HepG2 (cell line): Measurements from ENCODE around the gene PKNOX2. TPM values are rescaled to one million over a fixed set of nuclear protein-coding genes. Genes with fewer than 3 reads are reported as not detected.

Experiments used
- ATAC-seq: fragments of 200-7000 bp; cut with Tn5 transposase; 3 replicates; pipeline ENCODE4 v1.9.1; 2020; ENCODE audit warnings: mild to moderate bottlenecking, moderate library complexity
- BruUV-seq: library from RNA; stranded (reverse); fragments of 400-500 nt; replicated peaks from 2 replicates; lab custom pipeline; 2021; lab: Mats Ljungman, UMichigan
- CTCF ChIA-PET: fragments of 300-600 bp; formaldehyde crosslinking; extraction: SDS; loops from one replicate; lab custom pipeline; 2021; ENCODE audit warnings: low total read pairs, inconsistent platforms, low intra/inter-chr PET ratio; lab: Yijun Ruan, JAX
- POLR2A ChIA-PET: fragments of 350-600 bp; sonication (Branson Sonifier 250); formaldehyde crosslinking; loops from one replicate; lab custom pipeline; 2020; ENCODE audit warnings: antibody characterized with exemption, inconsistent platforms; lab: Yijun Ruan, JAX
- DNase-seq: peaks from one replicate; pipeline ENCODE4 v3.0.0-alpha.2; 2015; ENCODE audit warnings: low spot score
- FAIRE-seq: peaks from 3 replicates; lab custom pipeline; 2011; peaks lifted over from hg19 to GRCh38; lab: Jason Lieb, UNC
- H2AFZ ChIP-seq: one replicate; pipeline ENCODE4 v1.6.1; 2011; ENCODE audit warnings: low read length, inconsistent platforms
- H3K27ac ChIP-seq: fragments of 300-600 bp; 3 replicates; pipeline ENCODE4 v1.8.0; 2011; ENCODE audit warnings: mixed run types, mild to moderate bottlenecking, mixed read lengths, low read length, inconsistent platforms; ENCODE audit not compliant: insufficient read depth; ENCODE audit errors: extremely low read length
- H3K27me3 ChIP-seq, 2 experiments: fragments of 200-600 bp in 1 of 2; 2 replicates in 1 of 2; 3 replicates in 1 of 2; pipeline versions ENCODE4 v1.6.0 to v1.8.0; 2011; ENCODE audit warnings: low read length in 2 of 2, mild to moderate bottlenecking in 2 of 2, moderate library complexity in 2 of 2, inconsistent platforms in 1 of 2; ENCODE audit not compliant: insufficient read depth in 2 of 2, control insufficient read depth in 1 of 2
- H3K36me3 ChIP-seq, 2 experiments: fragments of 200-600 bp in 1 of 2; replicated peaks in 1 of 2; 2 replicates in 1 of 2; 3 replicates in 1 of 2; pipeline versions ENCODE4 v1.5.1 to v1.8.0; 2011; ENCODE audit warnings: low read length in 2 of 2, inconsistent platforms in 1 of 2; ENCODE audit not compliant: insufficient read depth in 2 of 2, control insufficient read depth in 1 of 2
- H3K4me1 ChIP-seq: 2 replicates; pipeline ENCODE4 v1.5.1; 2012; ENCODE audit warnings: low read length, inconsistent platforms; ENCODE audit not compliant: insufficient read depth
- H3K4me2 ChIP-seq: 2 replicates; pipeline ENCODE4 v1.6.0; 2011; ENCODE audit warnings: low read depth, low read length, inconsistent platforms
- H3K4me3 ChIP-seq, 3 experiments: fragments of 200-600 bp in 1 of 3; sonication (generic), shearing (Covaris generic) in 1 of 3; replicated peaks in 1 of 3; 2 replicates each; pipeline ENCODE4 v1.5.1; 2011 to 2016; ENCODE audit warnings: low read length in 3 of 3, inconsistent platforms in 2 of 3, low read depth in 2 of 3, mild to moderate bottlenecking in 2 of 3, control low read depth in 1 of 3, mixed read lengths in 1 of 3; ENCODE audit not compliant: insufficient read depth in 1 of 3
- H3K79me2 ChIP-seq: one replicate; pipeline ENCODE4 v1.6.1; 2011; ENCODE audit warnings: low read length, inconsistent platforms; ENCODE audit not compliant: insufficient read depth
- H3K9ac ChIP-seq: 2 replicates; pipeline ENCODE4 v1.6.0; 2011; ENCODE audit warnings: mild to moderate bottlenecking, low read depth, low read length, inconsistent platforms; ENCODE audit not compliant: insufficient read depth
- H3K9me3 ChIP-seq: 2 replicates; pipeline ENCODE4 v1.5.1; 2012; ENCODE audit warnings: mild to moderate bottlenecking, low read length
- H4K20me1 ChIP-seq: 2 replicates; pipeline ENCODE4 v1.6.0; 2011; ENCODE audit warnings: inconsistent platforms, mild to moderate bottlenecking, low read length, moderate library complexity; ENCODE audit not compliant: insufficient read depth
- BORCS8-MEF2B ChIP-seq: sonication (generic); formaldehyde crosslinking; IDR thresholded peaks from 2 replicates; pipeline ENCODE4 v1.8.0; 2022; ENCODE audit warnings: mild to moderate bottlenecking, missing genetic modification reagents
- CAMTA2 ChIP-seq: sonication (generic); formaldehyde crosslinking; IDR thresholded peaks from 2 replicates; pipeline ENCODE4 v1.4.0; 2020; ENCODE audit warnings: mild to moderate bottlenecking, missing genetic modification reagents, borderline replicate concordance
- GATAD1 ChIP-seq: IDR thresholded peaks from 2 replicates; pipeline ENCODE4 v1.6.1; 2016; ENCODE audit warnings: missing genetic modification reagents, missing compliant biosample characterization
- NONO ChIP-seq, 2 experiments: fragments of 450-650 bp in 1 of 2; sonication (generic) in 1 of 2; formaldehyde crosslinking in 1 of 2; IDR thresholded peaks in 1 of 2; conservative IDR thresholded peaks in 1 of 2; 2 replicates each; pipeline versions ENCODE4 v1.6.1 to v1.8.0; 2017 to 2022; ENCODE audit warnings: mild to moderate bottlenecking in 1 of 2, missing genetic modification reagents in 1 of 2, moderate library complexity in 1 of 2
- POGZ ChIP-seq: sonication (generic); formaldehyde crosslinking; IDR thresholded peaks from 2 replicates; pipeline ENCODE4 v1.4.0; 2020; ENCODE audit warnings: mild to moderate bottlenecking, missing genetic modification reagents
- POLR2AphosphoS2 ChIP-seq: IDR thresholded peaks from 2 replicates; pipeline ENCODE4 v1.6.1; 2011; ENCODE audit warnings: low read depth, low read length, improper control_type of control experiment
- PRDM4 ChIP-seq: sonication (generic); formaldehyde crosslinking; IDR thresholded peaks from 2 replicates; pipeline ENCODE4 v1.9.0; 2021; ENCODE audit warnings: missing genetic modification reagents, borderline replicate concordance
- SMC3 ChIP-seq: IDR thresholded peaks from 2 replicates; pipeline ENCODE4 v1.6.1; 2011; ENCODE audit warnings: low read length, improper control_type of control experiment
- SNRNP70 ChIP-seq: fragments of 200-400 bp; formaldehyde crosslinking; IDR thresholded peaks from 2 replicates; pipeline ENCODE4 v1.6.1; 2017; ENCODE audit warnings: mild to moderate bottlenecking, low read depth, low read length, moderate library complexity
- TARDBP ChIP-seq: sonication (generic); formaldehyde crosslinking; IDR thresholded peaks from 2 replicates; pipeline ENCODE4 v1.8.0; 2022; ENCODE audit warnings: mild to moderate bottlenecking, missing genetic modification reagents
- TP53 ChIP-seq: sonication (generic); formaldehyde crosslinking; conservative IDR thresholded peaks from 2 replicates; pipeline ENCODE4 v1.4.0; 2020; ENCODE audit warnings: missing genetic modification reagents
- ZBTB14 ChIP-seq: sonication (generic); formaldehyde crosslinking; IDR thresholded peaks from 2 replicates; pipeline ENCODE4 v1.4.0; 2020; ENCODE audit warnings: missing genetic modification reagents
- ZBTB3 ChIP-seq: sonication (generic); formaldehyde crosslinking; IDR thresholded peaks from 2 replicates; pipeline ENCODE4 v1.4.0; 2020; ENCODE audit warnings: low read depth, mild to moderate bottlenecking, moderate library complexity, missing genetic modification reagents, borderline replicate concordance
- ZNF333 ChIP-seq: sonication (generic); formaldehyde crosslinking; IDR thresholded peaks from 2 replicates; pipeline ENCODE4 v1.4.0; 2020; ENCODE audit warnings: mild to moderate bottlenecking, missing genetic modification reagents, borderline replicate concordance
- ZNF383 ChIP-seq: sonication (generic); formaldehyde crosslinking; IDR thresholded peaks from 2 replicates; pipeline ENCODE4 v1.4.0; 2020; ENCODE audit warnings: missing genetic modification reagents, mild to moderate bottlenecking, borderline replicate concordance
- ZNF572 ChIP-seq: sonication (generic); formaldehyde crosslinking; IDR thresholded peaks from 2 replicates; pipeline ENCODE4 v1.5.1; 2020; ENCODE audit warnings: mild to moderate bottlenecking, missing genetic modification reagents
- ZNF766 ChIP-seq: sonication (generic); formaldehyde crosslinking; IDR thresholded peaks from 2 replicates; pipeline ENCODE4 v1.5.0; 2020; ENCODE audit warnings: missing genetic modification reagents, borderline replicate concordance
- WGBS: methylation state at CpG from one replicate; pipeline ENCODE4 v1.1.6; 2017; ENCODE audit warnings: low lambda C conversion rate; 5-methylcytosine and 5-hydroxymethylcytosine counted together
- in situ Hi-C: cut with HindIII; loops from 2 replicates; pipeline ENCODE4 v1.10.0; 2017; ENCODE audit warnings: low pct_unique_long_range_greater_than_20kb; ENCODE audit not compliant: extremely low pct_ligation_motif_present
- intact Hi-C: fragments of 100-400 bp; cut with micrococcal nuclease; formaldehyde crosslinking; loops from one replicate; pipeline ENCODE4 v1.10.0; 2022; ENCODE audit not compliant: unreplicated experiment
- polyA plus RNA-seq, 8 experiments: library from polyadenylated mRNA; depleted of rRNA in 3 of 8; stranded (reverse) in 7 of 8; unstranded in 1 of 8; fragments of >200 nt; fragmentation: Illumina TruSeq in 4 of 8; extraction: Trizol in 4 of 8; gene quantifications; 2 replicates each; pipeline versions ENCODE4 v1.2.1 to v1.2.3, GENCODE V29; 2011 to 2016; ENCODE audit warnings: low read depth in 4 of 8, missing spikeins in 1 of 8, mixed read lengths in 1 of 8; ENCODE audit not compliant: insufficient read depth in 1 of 8
- total RNA-seq, 5 experiments: library from RNA; depleted of rRNA; stranded (reverse); fragments of >200 nt; fragmentation: Illumina TruSeq; extraction: Trizol; gene quantifications; 2 replicates each; pipeline ENCODE4 v1.2.3, GENCODE V29; 2016; ENCODE audit warnings: low read depth in 1 of 5

Gene PKNOX2
- total and polyA plus RNA-seq, 2 of the 13 experiments (the other 11 are each of a cell fraction or from before 2014, with no cell fraction given): not detected

GRCh38 chr11:125146232-125146631 lies 18.3 kb upstream of the PKNOX2 start:
- FAIRE-seq (no peak), DNase-seq (no peak), ATAC-seq (no peak)
- in situ Hi-C loops (loop anchor here (10.0 kb wide), 1 partner anchor 171 kb away; no protein-coding TSS in a partner anchor), intact Hi-C loops (no loop called here)
- Histone ChIP-seq H3K27me3 (peaks cover 4 to 41% of the 10 kb centered on the region in 2 experiments; a peak in 4 of 5 replicates), H3K4me2 (no peak overlapping the region), H3K79me2 (no peaks in the 10 kb centered on the region), H4K20me1 (no peaks in the 10 kb centered on the region), H2AFZ (no peak overlapping the region), H3K9me3 (no peaks in the 10 kb centered on the region), H3K36me3 (no peaks in the 10 kb centered on the region), H3K27ac (no peak overlapping the region), H3K4me3 (no peak overlapping the region), H3K4me1 (peaks cover 5% of the 10 kb centered on the region; the same call in 1 of the 2 replicates), H3K9ac (no peak overlapping the region)
- no TSS peak for BruUV-seq
- ChIA-PET POLR2A (no interaction called here), CTCF (no interaction called here)
- no peak for TF ChIP-seq SNRNP70
- no peak for TF ChIP-seq PRDM4 (CRISPR knock-in tag)
- no peak for TF ChIP-seq BORCS8-MEF2B
- no peak for TF ChIP-seq TP53 (CRISPR knock-in tag)
- no peak for TF ChIP-seq CAMTA2
- no peak for TF ChIP-seq POLR2AphosphoS2
- no peak for TF ChIP-seq NONO (IDR thresholded peaks at IDR 0.05)
- TF ChIP-seq NONO (CRISPR knock-in tag; conservative IDR thresholded peaks at IDR 0.05): no peak
- no peak for TF ChIP-seq TARDBP (CRISPR knock-in tag)
- no peak for TF ChIP-seq GATAD1
- no peak for TF ChIP-seq SMC3
- no peak for TF ChIP-seq ZNF766 (CRISPR knock-in tag)
- TF ChIP-seq ZBTB14 (CRISPR knock-in tag): no peak
- no peak for TF ChIP-seq ZBTB3 (CRISPR knock-in tag)
- no peak for TF ChIP-seq ZNF572 (CRISPR knock-in tag)
- no peak for TF ChIP-seq ZNF333 (CRISPR knock-in tag)
- no peak for TF ChIP-seq POGZ (CRISPR knock-in tag)
- TF ChIP-seq ZNF383 (CRISPR knock-in tag): no peak
- WGBS: 69% methylated on average over 1 of the region's 1 CpG
